Activated naive CD4-positive, alpha-beta T cell treated with anti-CD3 and anti-CD28 coated beads, Interleukin-2, amount 10 ng/mL, durations not matched to agents 5 hours and 36 hours (primary cell): ENCODE results near the gene TMEM43. TPM values are rescaled to one million over a fixed set of nuclear protein-coding genes. Genes with fewer than 3 reads are reported as not detected.

Experiments
- total RNA-seq, 2 experiments: library from RNA; stranded (reverse); gene quantifications; one replicate each; pipeline ENCODE4 v1.2.3, GENCODE V29; 2021

Gene TMEM43, protein sequence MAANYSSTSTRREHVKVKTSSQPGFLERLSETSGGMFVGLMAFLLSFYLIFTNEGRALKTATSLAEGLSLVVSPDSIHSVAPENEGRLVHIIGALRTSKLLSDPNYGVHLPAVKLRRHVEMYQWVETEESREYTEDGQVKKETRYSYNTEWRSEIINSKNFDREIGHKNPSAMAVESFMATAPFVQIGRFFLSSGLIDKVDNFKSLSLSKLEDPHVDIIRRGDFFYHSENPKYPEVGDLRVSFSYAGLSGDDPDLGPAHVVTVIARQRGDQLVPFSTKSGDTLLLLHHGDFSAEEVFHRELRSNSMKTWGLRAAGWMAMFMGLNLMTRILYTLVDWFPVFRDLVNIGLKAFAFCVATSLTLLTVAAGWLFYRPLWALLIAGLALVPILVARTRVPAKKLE
- 10 to 100 TPM; 42.5 to 43.6 TPM for total RNA-seq

DNA sequence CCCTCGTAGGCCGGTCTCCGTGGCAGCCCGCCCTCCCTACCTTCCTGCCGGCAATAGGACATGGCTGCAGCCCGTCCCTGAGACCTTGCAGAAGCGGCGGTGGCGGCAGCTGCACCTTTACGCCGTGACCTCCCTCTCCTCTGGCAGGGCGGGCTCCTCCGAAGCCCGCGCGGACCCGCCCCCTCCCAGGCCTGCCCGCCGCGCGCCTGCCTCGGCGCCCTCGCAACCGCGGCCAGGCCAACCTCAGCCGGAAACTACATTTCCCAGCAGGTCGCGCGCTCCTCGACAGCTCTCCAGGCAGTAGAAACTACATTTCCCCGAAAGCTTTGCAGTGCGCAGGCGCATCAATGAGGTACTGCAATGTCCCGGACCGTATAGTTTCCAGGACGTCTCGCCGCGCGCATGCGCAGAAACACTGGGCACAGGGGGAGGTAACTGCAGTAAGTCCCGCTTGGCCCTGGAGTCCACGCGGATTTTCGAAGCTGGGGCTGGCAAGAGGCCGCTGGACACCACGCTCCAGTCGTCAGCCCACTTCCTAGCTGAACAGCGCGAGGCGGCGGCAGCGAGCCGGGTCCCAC lies at the start of gene TMEM43, which contains the start of gene CHCHD4:
TSS of gene TMEM43 (plus strand) at position 438 of the 578 bp plus-strand sequence. CDS start 142 bp downstream, outside the sequence.
TSS of gene CHCHD4 (minus strand) at position 256 of the 578 bp plus-strand sequence. CDS start at position 62, 194 bp downstream.

DNA sequence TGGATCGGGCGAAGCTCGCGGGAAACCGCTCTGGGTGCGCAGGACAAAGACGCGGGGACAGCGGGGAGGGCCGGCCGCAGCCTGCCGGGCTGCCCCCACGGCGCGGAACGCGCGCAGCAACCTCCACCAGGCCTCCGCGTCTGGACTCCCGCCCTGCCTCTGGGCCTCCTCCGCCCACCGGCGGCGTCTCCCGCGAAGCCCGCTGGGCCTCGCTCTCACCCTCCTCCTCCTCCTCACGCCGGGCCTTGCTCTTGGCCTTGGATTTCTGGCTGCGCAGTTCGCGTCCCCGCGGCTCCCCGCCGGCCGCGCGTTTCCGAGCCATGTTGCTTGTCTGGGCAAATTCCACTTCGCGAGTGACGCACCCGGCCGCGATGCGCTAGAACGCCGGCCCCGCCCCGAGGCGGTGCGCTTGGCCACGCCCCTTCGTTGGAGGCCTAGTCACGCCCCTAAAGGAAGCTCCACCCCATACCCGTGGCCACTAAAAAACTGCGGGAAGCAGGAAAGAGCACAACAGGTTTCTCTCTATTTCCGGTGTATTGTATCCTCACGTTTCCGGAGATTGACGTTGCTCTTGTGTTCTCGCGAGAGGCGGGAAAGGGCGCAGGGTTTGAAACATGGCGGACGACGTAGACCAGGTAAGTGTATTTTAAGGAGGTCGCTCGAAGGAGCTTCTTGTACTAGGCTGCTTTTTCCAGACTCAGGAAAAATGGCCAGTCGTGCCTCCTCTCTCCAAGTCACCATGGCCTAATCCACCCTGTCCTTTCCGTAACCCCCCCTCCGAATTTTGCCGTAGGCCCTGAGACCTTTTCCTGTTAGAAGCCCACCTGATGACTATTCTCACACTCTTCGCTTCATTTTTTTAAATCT lies 53.6 kb downstream of the TMEM43 start, which contains the start of the genes LSM3 and XPC:
TSS of gene LSM3 (plus strand) at position 571 of the 867 bp plus-strand sequence. CDS start at position 615, 44 bp downstream.
TSS of gene XPC (minus strand) at position 355 of the 867 bp plus-strand sequence. CDS start at position 322, 33 bp downstream.

Other genes starting within 250 kb of the TMEM43 start
- gene WNT7A, start 245.0 kb upstream of the TMEM43 start, total RNA-seq, result under 1 TPM; 0.41 to 0.55 TPM
- gene CHCHD4, start 182 bp upstream of the TMEM43 start, total RNA-seq, result 10 to 100 TPM; 11.3 to 12.4 TPM
- gene XPC, start 53.5 kb downstream of the TMEM43 start, total RNA-seq, result 10 to 100 TPM; 39.3 TPM
- gene LSM3, start 53.8 kb downstream of the TMEM43 start, total RNA-seq, result 10 to 100 TPM; 12.3 to 13.0 TPM